ENCODE results near the gene AFAP1.

DNA sequence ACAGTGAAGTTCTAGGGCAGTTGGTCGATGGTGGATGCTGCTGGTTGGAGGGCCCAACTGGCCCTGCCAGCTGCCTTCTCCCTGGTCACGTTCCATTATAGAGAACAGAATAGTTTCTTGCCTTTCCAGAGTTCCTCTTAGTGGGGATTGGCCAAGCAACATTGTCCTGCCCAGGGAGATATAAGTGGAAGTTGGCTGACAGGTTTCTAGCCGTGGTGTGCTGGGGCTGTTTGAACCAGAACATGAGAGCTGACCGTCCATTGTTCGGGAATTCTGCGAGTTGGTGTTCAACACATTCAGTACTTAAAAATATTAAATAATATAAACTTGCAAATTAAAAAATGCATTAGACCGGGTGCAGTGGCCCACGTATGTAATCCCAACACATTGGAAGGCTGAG lies 3.5 kb upstream of the AFAP1 start:
- TF ChIP-seq, protein P1, sequence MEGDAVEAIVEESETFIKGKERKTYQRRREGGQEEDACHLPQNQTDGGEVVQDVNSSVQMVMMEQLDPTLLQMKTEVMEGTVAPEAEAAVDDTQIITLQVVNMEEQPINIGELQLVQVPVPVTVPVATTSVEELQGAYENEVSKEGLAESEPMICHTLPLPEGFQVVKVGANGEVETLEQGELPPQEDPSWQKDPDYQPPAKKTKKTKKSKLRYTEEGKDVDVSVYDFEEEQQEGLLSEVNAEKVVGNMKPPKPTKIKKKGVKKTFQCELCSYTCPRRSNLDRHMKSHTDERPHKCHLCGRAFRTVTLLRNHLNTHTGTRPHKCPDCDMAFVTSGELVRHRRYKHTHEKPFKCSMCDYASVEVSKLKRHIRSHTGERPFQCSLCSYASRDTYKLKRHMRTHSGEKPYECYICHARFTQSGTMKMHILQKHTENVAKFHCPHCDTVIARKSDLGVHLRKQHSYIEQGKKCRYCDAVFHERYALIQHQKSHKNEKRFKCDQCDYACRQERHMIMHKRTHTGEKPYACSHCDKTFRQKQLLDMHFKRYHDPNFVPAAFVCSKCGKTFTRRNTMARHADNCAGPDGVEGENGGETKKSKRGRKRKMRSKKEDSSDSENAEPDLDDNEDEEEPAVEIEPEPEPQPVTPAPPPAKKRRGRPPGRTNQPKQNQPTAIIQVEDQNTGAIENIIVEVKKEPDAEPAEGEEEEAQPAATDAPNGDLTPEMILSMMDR (IDR thresholded peaks at IDR 0.05; ENCODE audit: insufficient read depth, low read depth, low read length), result no peak
- no peak for TF ChIP-seq EZH2 (IDR thresholded peaks at IDR 0.05; ENCODE audit: insufficient read depth, low read length)

Data from astrocyte (in vitro differentiated cells and primary cell).